Measurements from ENCODE around the gene PRR12. TPM values are rescaled to one million over a fixed set of nuclear protein-coding genes. Genes with fewer than 3 reads are reported as not detected.

Gene PRR12
- total and polyA plus RNA-seq, 9 of the 15 experiments (the other 6 are each of a cell fraction or from before 2014, with no cell fraction given): 0.01 to 21.1 (median 0.98) TPM

- TF ChIP-seq ZNF324 (CRISPR knock-in tag; IDR thresholded peaks at IDR 0.05) (peak; percentile 30; the same call in 1 of the 2 replicates), NCOA6 (IDR thresholded peaks at IDR 0.05) (no peak), RAD21 (CRISPR knock-in tag; conservative IDR thresholded peaks at IDR 0.05 in 1 of 2, IDR thresholded peaks at IDR 0.05 in 1 of 2) (0 out of 4 replicates have a peak, but pooled peaks of 1 of the 2 experiments have one; percentile 6), KLF13 (tag; IDR thresholded peaks at IDR 0.05; ENCODE audit: borderline replicate concordance, low read depth) (no peak), BCL6 (CRISPR knock-in tag; IDR thresholded peaks at IDR 0.05) (no peak), NR2C2 (CRISPR knock-in tag; IDR thresholded peaks at IDR 0.05) (peak; percentile 65; the same call in 1 of the 2 replicates), NR2C2 (tag; IDR thresholded peaks at IDR 0.05) (peak; percentile 59; the same call in 1 of the 2 replicates), SUPT5H (IDR thresholded peaks at IDR 0.05) (peak; percentile 96), ZNF143 (CRISPR knock-in tag; IDR thresholded peaks at IDR 0.05) (peak; percentile 61; the same call in 1 of the 2 replicates), VEZF1 (CRISPR knock-in tag; IDR thresholded peaks at IDR 0.05) (no peak; the same call in none of the 2 replicates), NBN (IDR thresholded peaks at IDR 0.05; ENCODE audit: low read depth) (0 out of 2 replicates have a peak, but pooled peaks have one; percentile 12), ZNF77 (CRISPR knock-in tag; IDR thresholded peaks at IDR 0.05) (no peak), ZNF212 (CRISPR knock-in tag; IDR thresholded peaks at IDR 0.05) (no peak), ZNF175 (CRISPR knock-in tag; IDR thresholded peaks at IDR 0.05; ENCODE audit: low read depth) (no peak), NFIX (CRISPR knock-in tag; IDR thresholded peaks at IDR 0.05; ENCODE audit: low read depth) (no peak), ZNF24 (IDR thresholded peaks at IDR 0.05) (peak; percentile 43; the same call in 1 of the 2 replicates), E2F6 (IDR thresholded peaks at IDR 0.05; ENCODE audit: borderline replicate concordance in 1 of 2, extremely low read depth in 1 of 2, insufficient read depth in 1 of 2, insufficient read length in 1 of 2, low read depth in 1 of 2, low read length in 1 of 2, poor library complexity in 1 of 2, severe bottlenecking in 1 of 2) (peak in 1 of 2 experiments; percentile 32), JUN (IDR thresholded peaks at IDR 0.05; ENCODE audit: borderline replicate concordance, low read depth, low read length) (no peak), JUN (CRISPR knock-in tag; IDR thresholded peaks at IDR 0.05; ENCODE audit: borderline replicate concordance) (peak; percentile 74; the same call in 1 of the 2 replicates), ZNF717 (CRISPR knock-in tag; IDR thresholded peaks at IDR 0.05) (no peak)
- TF ChIP-seq, protein P1, sequence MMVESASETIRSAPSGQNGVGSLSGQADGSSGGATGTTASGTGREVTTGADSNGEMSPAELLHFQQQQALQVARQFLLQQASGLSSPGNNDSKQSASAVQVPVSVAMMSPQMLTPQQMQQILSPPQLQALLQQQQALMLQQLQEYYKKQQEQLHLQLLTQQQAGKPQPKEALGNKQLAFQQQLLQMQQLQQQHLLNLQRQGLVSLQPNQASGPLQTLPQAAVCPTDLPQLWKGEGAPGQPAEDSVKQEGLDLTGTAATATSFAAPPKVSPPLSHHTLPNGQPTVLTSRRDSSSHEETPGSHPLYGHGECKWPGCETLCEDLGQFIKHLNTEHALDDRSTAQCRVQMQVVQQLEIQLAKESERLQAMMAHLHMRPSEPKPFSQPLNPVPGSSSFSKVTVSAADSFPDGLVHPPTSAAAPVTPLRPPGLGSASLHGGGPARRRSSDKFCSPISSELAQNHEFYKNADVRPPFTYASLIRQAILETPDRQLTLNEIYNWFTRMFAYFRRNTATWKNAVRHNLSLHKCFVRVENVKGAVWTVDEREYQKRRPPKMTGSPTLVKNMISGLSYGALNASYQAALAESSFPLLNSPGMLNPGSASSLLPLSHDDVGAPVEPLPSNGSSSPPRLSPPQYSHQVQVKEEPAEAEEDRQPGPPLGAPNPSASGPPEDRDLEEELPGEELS (CRISPR knock-in tag; IDR thresholded peaks at IDR 0.05; ENCODE audit: borderline replicate concordance): 0 out of 2 replicates have a peak, but pooled peaks have one; percentile 49
- TF ChIP-seq, protein P2, sequence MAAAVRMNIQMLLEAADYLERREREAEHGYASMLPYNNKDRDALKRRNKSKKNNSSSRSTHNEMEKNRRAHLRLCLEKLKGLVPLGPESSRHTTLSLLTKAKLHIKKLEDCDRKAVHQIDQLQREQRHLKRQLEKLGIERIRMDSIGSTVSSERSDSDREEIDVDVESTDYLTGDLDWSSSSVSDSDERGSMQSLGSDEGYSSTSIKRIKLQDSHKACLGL (CRISPR knock-in tag; IDR thresholded peaks at IDR 0.05; ENCODE audit: borderline replicate concordance, poor library complexity, severe bottlenecking): peak; percentile 23
These were observed 661 bp upstream of the PRR12 start (continued) for GRCh38 chr19:49590071-49590970.

Data from K562 (cell line).